Right lobe of liver (tissue), 6 donors: ENCODE data around the gene HOXB3. TPM values are rescaled to one million over a fixed set of nuclear protein-coding genes. Genes with fewer than 3 reads are reported as not detected.
"Not testable (repeated sequence)": the region's sequence is repeated elsewhere in the genome, so short reads cannot be mapped to it uniquely, and the experiment has no call there.

Experiments used
- ATAC-seq, 4 donors: fragments of 200-7000 bp; cut with Tn5 transposase; one replicate each; pipeline ENCODE4 v1.9.1; 2020; ENCODE audit warnings: mild to moderate bottlenecking in 4 of 4, moderate library complexity in 4 of 4
- DNase-seq, 3 donors: peaks; one replicate each; pipeline ENCODE4 v3.0.0-alpha.2; 2020
- H3K27ac ChIP-seq, 3 donors: fragments of 200-600 bp; one replicate each; pipeline ENCODE4 v1.8.0; 2022
- H3K27me3 ChIP-seq, 2 donors: fragments of 200-600 bp; one replicate each; pipeline ENCODE4 v1.8.0; 2022
- H3K36me3 ChIP-seq, 4 donors: fragments of 200-600 bp; sonication (generic) in 1 of 4; one replicate each; pipeline versions ENCODE4 v1.5.1 to v1.8.0; 2017 to 2022; ENCODE audit warnings: control low read depth in 1 of 4
- H3K4me1 ChIP-seq, 4 donors: fragments of 200-600 bp; sonication (generic) in 1 of 4; one replicate each; pipeline versions ENCODE4 v1.5.1 to v1.8.0; 2017 to 2022; ENCODE audit warnings: control low read depth in 1 of 4
- H3K4me3 ChIP-seq, 3 donors: fragments of 200-600 bp; one replicate each; pipeline ENCODE4 v1.8.0; 2022
- H3K9me3 ChIP-seq, 4 donors: fragments of 200-600 bp; sonication (generic) in 1 of 4; one replicate each; pipeline versions ENCODE4 v1.5.1 to v1.8.0; 2017 to 2022; ENCODE audit warnings: control low read depth in 1 of 4
- POLR2A ChIP-seq: fragments of 450-650 bp; IDR thresholded peaks from one replicate; pipeline ENCODE4 v1.6.1; 2017; ENCODE audit warnings: antibody characterized with exemption, mild to moderate bottlenecking
- WGBS: methylation state at CpG from one replicate; pipeline ENCODE4 v1.1.6; 2018; ENCODE audit warnings: low coverage, low lambda C conversion rate; ENCODE audit not compliant: insufficient coverage; ENCODE audit errors: missing lambda C conversion rate; 5-methylcytosine and 5-hydroxymethylcytosine counted together
- intact Hi-C, 2 donors: fragments of 100-400 bp; cut with DNase I; formaldehyde crosslinking; loops; one replicate each; pipeline versions ENCODE4 v1.11.2 to v1.14.1; 2022
- total RNA-seq, 6 experiments: library from RNA; depleted of rRNA in 2 of 6; stranded (reverse); fragments of >200 nt in 2 of 6; fragmentation: NEBNext Ultra II Directional in 3 of 6; extraction: Animal tissue kit (Norgen Biotek cat#: 25700) in 3 of 6; gene quantifications; one replicate each; pipeline versions ENCODE4 v1.1.0 to v1.2.4, GENCODE V29; 2016 to 2023
- TF ChIP-seq, protein P1 (sequence below), 4 donors: fragments of 200-600 bp in 3 of 4; fragments of 450-650 bp in 1 of 4; IDR thresholded peaks; one replicate each; pipeline versions ENCODE4 v1.5.1 to v1.8.0; 2016 to 2022; ENCODE audit warnings: antibody characterized with exemption in 4 of 4, mild to moderate bottlenecking in 2 of 4
- donor health status: DM: no; HTN: yes; CAD: no.
- donor health status: DM: no; HTN: no; CAD: no.
- donor health status: DM: no; HTN: no; CAD: no.
- donor health status: DM: no; HTN: yes; CAD: no.
- donor health status: DM: no; HTN: yes; CAD: no.

The HOXB3 gene
- total RNA-seq, 6 experiments from 2014 or later: 0.99 to 3.2 (median 2.6) TPM

- intact Hi-C loops: no loop called here
- TF ChIP-seq, protein P1, sequence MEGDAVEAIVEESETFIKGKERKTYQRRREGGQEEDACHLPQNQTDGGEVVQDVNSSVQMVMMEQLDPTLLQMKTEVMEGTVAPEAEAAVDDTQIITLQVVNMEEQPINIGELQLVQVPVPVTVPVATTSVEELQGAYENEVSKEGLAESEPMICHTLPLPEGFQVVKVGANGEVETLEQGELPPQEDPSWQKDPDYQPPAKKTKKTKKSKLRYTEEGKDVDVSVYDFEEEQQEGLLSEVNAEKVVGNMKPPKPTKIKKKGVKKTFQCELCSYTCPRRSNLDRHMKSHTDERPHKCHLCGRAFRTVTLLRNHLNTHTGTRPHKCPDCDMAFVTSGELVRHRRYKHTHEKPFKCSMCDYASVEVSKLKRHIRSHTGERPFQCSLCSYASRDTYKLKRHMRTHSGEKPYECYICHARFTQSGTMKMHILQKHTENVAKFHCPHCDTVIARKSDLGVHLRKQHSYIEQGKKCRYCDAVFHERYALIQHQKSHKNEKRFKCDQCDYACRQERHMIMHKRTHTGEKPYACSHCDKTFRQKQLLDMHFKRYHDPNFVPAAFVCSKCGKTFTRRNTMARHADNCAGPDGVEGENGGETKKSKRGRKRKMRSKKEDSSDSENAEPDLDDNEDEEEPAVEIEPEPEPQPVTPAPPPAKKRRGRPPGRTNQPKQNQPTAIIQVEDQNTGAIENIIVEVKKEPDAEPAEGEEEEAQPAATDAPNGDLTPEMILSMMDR (IDR thresholded peaks at IDR 0.05): no peak
- no peak for TF ChIP-seq POLR2A
- Histone ChIP-seq H3K36me3 (no peaks in the 10 kb centered on the region), H3K9me3 (no peaks in the 10 kb centered on the region), H3K27me3 (peaks cover 0 to 11% of the 10 kb centered on the region in 2 donors), H3K4me1 (no peaks in the 10 kb centered on the region), H3K4me3 (no peak overlapping the region), H3K27ac (no peak overlapping the region)
- DNase-seq: no peak
- 76% methylated on average over 3 of the region's 4 CpGs for WGBS
- no peak for ATAC-seq
Observed at GRCh38 chr17:48539177-48539576, 50.9 kb downstream of the HOXB3 start.

DNA sequence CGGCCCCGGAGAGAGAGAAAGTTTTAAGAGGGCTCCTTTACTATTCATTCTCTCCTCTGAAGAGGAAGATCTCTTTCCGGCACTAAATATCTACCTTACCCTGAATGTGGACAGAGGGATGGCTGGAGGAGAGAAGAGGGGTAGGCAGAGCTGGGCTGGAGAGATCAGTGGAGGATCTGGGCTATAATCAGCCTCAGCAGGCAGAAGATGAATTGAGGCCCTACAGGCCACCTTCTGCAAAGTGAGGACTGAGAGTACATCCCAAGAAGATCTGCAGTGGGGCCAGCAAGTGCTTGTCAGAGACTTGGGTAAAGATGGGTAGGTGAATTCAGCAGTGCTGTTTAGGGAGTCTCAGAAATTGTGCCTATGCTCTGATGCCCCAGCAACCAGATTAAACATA lies 52.7 kb downstream of the HOXB3 start:
- TF ChIP-seq POLR2A: no peak
- TF ChIP-seq, protein P1 (IDR thresholded peaks at IDR 0.05): no peak
- H3K27ac ChIP-seq: no peak overlapping the region
- no peaks in the 10 kb centered on the region for H3K36me3 ChIP-seq
- no peaks in the 10 kb centered on the region for H3K4me1 ChIP-seq
- 93% methylated on average over 3 of the region's 3 CpGs for WGBS
- intact Hi-C loops: no loop called here
- peaks cover 0 to 10% of the 10 kb centered on the region in 2 donors for H3K27me3 ChIP-seq
- no peak for DNase-seq
- ATAC-seq: no peak
- no peaks in the 10 kb centered on the region for H3K9me3 ChIP-seq
- H3K4me3 ChIP-seq: no peak overlapping the region

DNA sequence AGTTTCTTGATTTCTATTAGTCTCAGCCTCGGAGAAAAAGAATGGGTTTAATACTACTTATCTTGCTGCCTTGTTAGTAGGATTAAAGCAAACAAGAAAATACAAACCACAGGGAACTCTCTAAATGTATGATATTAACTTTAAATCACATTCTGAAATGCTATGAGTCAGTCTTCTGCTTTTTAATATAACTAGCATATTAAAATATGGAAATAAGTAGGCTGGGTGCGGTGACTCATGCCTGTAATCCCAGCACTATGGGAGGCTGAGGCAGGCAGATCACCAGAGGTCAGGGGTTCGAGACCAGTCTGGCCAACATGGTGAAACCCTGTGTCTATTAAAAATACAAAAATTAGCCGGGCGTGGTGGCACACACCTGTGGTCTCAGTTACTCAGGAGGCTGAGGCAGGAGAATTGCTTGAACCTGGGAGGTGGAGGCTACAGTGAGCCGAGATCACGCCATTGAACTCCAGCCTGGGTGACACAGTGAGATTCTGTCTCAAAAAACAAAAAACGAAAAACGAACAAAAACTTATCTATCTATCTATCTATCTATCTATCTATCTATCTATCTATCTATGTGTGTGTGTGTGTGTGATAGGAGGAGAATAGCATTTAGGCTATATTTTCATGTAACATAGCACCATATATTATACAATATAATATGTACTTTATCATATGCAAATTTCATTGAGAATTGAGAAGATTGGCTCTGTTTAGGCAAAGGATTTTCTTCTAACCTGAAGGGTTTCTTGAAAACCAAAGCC lies 54.1 kb downstream of the HOXB3 start:
- DNase-seq: not testable (repeated sequence)

GRCh38 chr17:48532261-48532660 lies 57.8 kb downstream of the HOXB3 start:
- Histone ChIP-seq H3K27me3 (no peaks in the 10 kb centered on the region), H3K4me3 (no peak overlapping the region), H3K36me3 (no peaks in the 10 kb centered on the region), H3K9me3 (no peaks in the 10 kb centered on the region), H3K27ac (no peak overlapping the region), H3K4me1 (no peaks in the 10 kb centered on the region)
- intact Hi-C loops: no loop called here
- peak in 1 of 4 donors; percentile 26 for ATAC-seq
- 50% methylated on average over 4 of the region's 8 CpGs for WGBS
- DNase-seq: no peak
- TF ChIP-seq, protein P1 (IDR thresholded peaks at IDR 0.05): no peak
- no peak for TF ChIP-seq POLR2A

More for the DNA sequence above, 54.1 kb downstream of the HOXB3 start:
- H3K27me3 ChIP-seq, H3K36me3 ChIP-seq, ATAC-seq, intact Hi-C loops, H3K4me3 ChIP-seq, H3K9me3 ChIP-seq, H3K27ac ChIP-seq, H3K4me1 ChIP-seq: not testable (repeated sequence)
- WGBS: 53% methylated on average over 7 of the region's 9 CpGs

DNA sequence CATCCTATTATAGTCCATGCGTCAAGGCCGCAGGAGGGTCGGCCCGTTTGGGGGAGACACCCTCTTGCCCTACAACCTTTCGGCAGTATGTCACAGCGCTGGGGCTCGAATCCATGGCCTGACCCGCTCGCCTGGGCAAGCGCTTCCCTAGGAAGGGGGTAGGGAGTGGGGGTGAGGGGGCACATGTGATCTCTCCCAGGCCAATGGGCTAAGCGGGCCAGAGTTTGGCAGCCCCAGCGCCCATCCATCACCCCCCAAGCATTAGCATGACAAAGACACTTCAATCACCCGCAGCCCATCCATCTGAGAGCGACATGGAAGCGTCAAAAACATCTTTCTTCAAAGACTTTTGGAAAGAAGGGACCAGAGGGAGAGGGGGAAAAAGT lies 59.2 kb downstream of the HOXB3 start, which contains the start of gene HOXB1:
HOXB1 (minus strand) TSS at position 125 of the 386 bp plus-strand sequence; CDS start at position 18, 107 bp downstream.
- no peaks in the 10 kb centered on the region for H3K9me3 ChIP-seq
- ATAC-seq (no peak), DNase-seq (no peak)
- H3K27me3 ChIP-seq: no peaks in the 10 kb centered on the region
- no peaks in the 10 kb centered on the region for H3K36me3 ChIP-seq
- 64% methylated on average over 15 of the region's 15 CpGs for WGBS
- H3K4me3 ChIP-seq: no peak within 1 kb of the TSS
- TF ChIP-seq, protein P1 (IDR thresholded peaks at IDR 0.05): no peak
- no peak for TF ChIP-seq POLR2A
- intact Hi-C loops: no loop called here
- H3K27ac ChIP-seq: no peak within 1 kb of the TSS
- H3K4me1 ChIP-seq: no peaks in the 10 kb centered on the region
